Endothelial cell (in vitro differentiated cells): ENCODE results near the gene SDK2. TPM values are rescaled to one million over a fixed set of nuclear protein-coding genes. Genes with fewer than 3 reads are reported as not detected.

ENCODE experiments used
- DNase-seq: peaks from one replicate; pipeline ENCODE4 v3.0.0; 2021; ENCODE audit warnings: low spot score
- H3K27ac Mint-ChIP-seq: one replicate; pipeline ENCODE4 v1.8.0; 2021; ENCODE audit warnings: mixed read lengths, inconsistent platforms; ENCODE audit not compliant: unreplicated experiment
- H3K27me3 Mint-ChIP-seq: one replicate; pipeline ENCODE4 v1.8.0; 2021; ENCODE audit warnings: mild to moderate bottlenecking, moderate library complexity, mixed read lengths, inconsistent platforms; ENCODE audit not compliant: unreplicated experiment
- H3K36me3 Mint-ChIP-seq: one replicate; pipeline ENCODE4 v1.8.0; 2021; ENCODE audit warnings: mild to moderate bottlenecking, low read depth, mixed read lengths, inconsistent platforms; ENCODE audit not compliant: unreplicated experiment
- H3K4me1 Mint-ChIP-seq: one replicate; pipeline ENCODE4 v1.8.0; 2021; ENCODE audit warnings: mild to moderate bottlenecking, mixed read lengths, inconsistent platforms; ENCODE audit not compliant: unreplicated experiment
- H3K4me3 Mint-ChIP-seq: one replicate; pipeline ENCODE4 v1.8.0; 2021; ENCODE audit warnings: mild to moderate bottlenecking, mixed read lengths, inconsistent platforms; ENCODE audit not compliant: unreplicated experiment
- H3K9me3 Mint-ChIP-seq: one replicate; pipeline ENCODE4 v1.8.0; 2021; ENCODE audit warnings: mixed read lengths, inconsistent platforms; ENCODE audit not compliant: unreplicated experiment
- CTCF ChIP-seq: fragments of 200-600 bp; sonication (generic); IDR thresholded peaks from one replicate; pipeline ENCODE4 v1.5.0; 2021; ENCODE audit warnings: antibody characterized with exemption; ENCODE audit not compliant: unreplicated experiment
- total RNA-seq: library from RNA; stranded (reverse); fragmentation: NEBNext Ultra II Directional; extraction: Animal tissue kit (Norgen Biotek cat#: 25700); gene quantifications from one replicate; pipeline ENCODE4 v1.2.1, GENCODE V29; 2021; ENCODE audit not compliant: unreplicated experiment

The SDK2 gene
- total RNA-seq, 1 donor from 2014 or later: 2.4 TPM

- no peak for DNase-seq
These were observed 337.1 kb downstream of the SDK2 start for GRCh38 chr17:73307130-73307529.

GRCh38 chr17:73305845-73306836, 338.1 kb downstream of the SDK2 start:
- DNase-seq: no peak
- Mint-ChIP-seq H3K9me3 (no peaks in the 10 kb centered on the region), H3K4me3 (no peak overlapping the region), H3K27ac (no peak overlapping the region), H3K27me3 (peaks cover 9% of the 10 kb centered on the region), H3K36me3 (no peaks in the 10 kb centered on the region), H3K4me1 (peaks cover 34% of the 10 kb centered on the region)
- TF ChIP-seq CTCF: no peak

More at GRCh38 chr17:73307130-73307529, 337.1 kb downstream of the SDK2 start:
- H3K36me3 Mint-ChIP-seq: no peaks in the 10 kb centered on the region
- H3K9me3 Mint-ChIP-seq: no peaks in the 10 kb centered on the region
- peaks cover 9% of the 10 kb centered on the region for H3K27me3 Mint-ChIP-seq
- H3K27ac Mint-ChIP-seq: no peak overlapping the region
- TF ChIP-seq CTCF: no peak
- peaks cover 34% of the 10 kb centered on the region for H3K4me1 Mint-ChIP-seq
- H3K4me3 Mint-ChIP-seq: no peak overlapping the region

GRCh38 chr17:73304971-73305812, 339.1 kb downstream of the SDK2 start:
- no peak for TF ChIP-seq CTCF
- Mint-ChIP-seq H3K27me3 (peaks cover 5% of the 10 kb centered on the region), H3K27ac (peak overlapping the region; percentile 91), H3K9me3 (no peaks in the 10 kb centered on the region), H3K4me3 (no peak overlapping the region), H3K4me1 (peaks cover 31% of the 10 kb centered on the region), H3K36me3 (no peaks in the 10 kb centered on the region)
- DNase-seq: peak; percentile 47

GRCh38 chr17:73304438-73304837, 339.8 kb downstream of the SDK2 start:
- Mint-ChIP-seq H3K4me3 (no peak overlapping the region), H3K27me3 (peaks cover 2% of the 10 kb centered on the region), H3K9me3 (no peaks in the 10 kb centered on the region), H3K4me1 (peaks cover 26% of the 10 kb centered on the region), H3K27ac (peak overlapping the region; percentile 91), H3K36me3 (no peaks in the 10 kb centered on the region)
- no peak for TF ChIP-seq CTCF
- no peak for DNase-seq
